ENCODE measurements around the gene HES1. TPM values are rescaled to one million over a fixed set of nuclear protein-coding genes. Genes with fewer than 3 reads are reported as not detected.

The HES1 gene
- total RNA-seq, 2 experiments from 2014 or later, result 0.28 to 0.35 TPM

DNA sequence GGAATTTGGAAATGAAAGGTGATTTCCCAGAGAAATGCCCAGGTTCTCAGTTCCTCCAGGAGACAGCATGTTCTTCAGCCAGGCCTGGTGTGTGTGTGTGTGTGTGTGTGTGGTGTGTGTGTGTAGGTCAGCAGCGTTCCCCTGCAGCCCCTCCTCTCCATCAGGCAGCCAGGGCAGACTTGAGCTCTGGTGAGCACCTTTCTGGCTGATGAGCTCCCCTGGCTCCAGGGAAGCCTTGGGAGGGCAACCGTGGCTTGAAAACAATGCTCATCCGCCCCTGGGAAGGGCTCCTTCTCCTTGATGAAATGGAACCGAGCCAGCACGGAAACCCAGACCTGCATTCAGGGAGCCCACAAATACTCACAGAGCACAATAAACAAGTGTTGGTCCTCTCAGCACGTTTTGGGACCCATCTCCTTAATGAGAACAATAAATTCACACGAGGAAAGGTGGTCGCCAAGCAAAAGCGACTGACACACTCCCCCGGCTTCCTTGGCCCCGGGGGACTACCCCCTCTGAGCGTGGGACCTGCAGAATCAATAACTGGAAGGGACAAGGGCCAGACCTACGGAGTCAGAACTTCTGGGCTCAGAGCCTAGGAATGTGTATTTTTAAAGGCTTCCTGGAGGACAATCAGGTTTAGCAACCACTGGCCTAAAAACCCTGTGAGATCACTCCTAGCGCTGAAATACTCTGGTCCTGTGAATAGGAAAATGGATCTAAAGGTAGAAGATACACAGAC, 38.6 kb upstream of the HES1 start:
- CTCF ChIA-PET, result no interaction called here
- peaks cover 26% of the 10 kb centered on the region for H3K27me3 Mint-ChIP-seq
- H3K36me3 Mint-ChIP-seq, result no peaks in the 10 kb centered on the region
- no peak overlapping the region for H3K4me3 Mint-ChIP-seq
- no peaks in the 10 kb centered on the region for H3K9me3 Mint-ChIP-seq (ENCODE audit: low read depth)
- H3K27ac Mint-ChIP-seq, result no peak overlapping the region
- ATAC-seq (no peak), DNase-seq (no peak)
- H3K4me1 Mint-ChIP-seq, result peaks cover 10% of the 10 kb centered on the region

DNA sequence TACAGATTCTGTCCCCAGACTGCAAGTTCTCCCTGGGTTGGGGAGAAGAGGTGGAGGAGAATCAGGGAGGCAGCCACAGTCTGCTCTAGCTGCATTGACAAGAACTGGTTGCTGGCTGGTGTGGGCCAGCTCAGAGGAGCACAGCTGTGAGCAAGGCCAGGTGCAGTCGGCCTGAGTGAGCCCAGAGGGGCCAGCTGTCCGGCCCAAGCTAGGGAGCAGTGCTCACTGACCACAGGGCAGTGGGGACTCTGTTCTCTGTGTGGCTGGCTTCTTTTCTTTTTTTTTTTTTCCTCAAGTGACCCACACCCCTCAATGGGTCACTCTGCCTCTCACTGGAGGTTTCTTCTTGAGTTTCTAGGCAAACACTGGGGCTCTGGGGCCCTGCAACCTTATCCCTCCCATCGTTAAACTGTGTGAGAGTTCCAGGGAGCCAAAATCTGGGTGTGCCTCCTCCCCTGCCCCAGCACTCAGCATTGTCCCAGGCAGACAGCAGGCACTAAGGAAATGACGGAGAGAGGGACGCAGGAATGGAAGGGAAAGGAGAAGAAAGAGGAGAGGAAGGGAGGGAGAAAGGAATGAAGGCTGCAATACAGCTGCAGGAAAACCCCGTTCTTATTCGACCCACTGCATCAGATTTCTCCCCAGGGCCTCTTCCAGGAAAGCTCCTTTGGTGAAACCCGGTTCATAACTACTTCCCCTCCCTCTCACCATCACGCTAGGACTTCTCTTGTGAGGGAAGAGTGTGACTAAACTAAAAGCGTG, 37.7 kb upstream of the HES1 start:
- H3K27me3 Mint-ChIP-seq, result peaks cover 31% of the 10 kb centered on the region
- CTCF ChIA-PET, result no interaction called here
- H3K27ac Mint-ChIP-seq, result no peak overlapping the region
- no peaks in the 10 kb centered on the region for H3K9me3 Mint-ChIP-seq (ENCODE audit: low read depth)
- no peak for DNase-seq
- peaks cover 11% of the 10 kb centered on the region for H3K4me1 Mint-ChIP-seq
- H3K4me3 Mint-ChIP-seq, result no peak overlapping the region
- ATAC-seq, result no peak
- no peaks in the 10 kb centered on the region for H3K36me3 Mint-ChIP-seq

DNA sequence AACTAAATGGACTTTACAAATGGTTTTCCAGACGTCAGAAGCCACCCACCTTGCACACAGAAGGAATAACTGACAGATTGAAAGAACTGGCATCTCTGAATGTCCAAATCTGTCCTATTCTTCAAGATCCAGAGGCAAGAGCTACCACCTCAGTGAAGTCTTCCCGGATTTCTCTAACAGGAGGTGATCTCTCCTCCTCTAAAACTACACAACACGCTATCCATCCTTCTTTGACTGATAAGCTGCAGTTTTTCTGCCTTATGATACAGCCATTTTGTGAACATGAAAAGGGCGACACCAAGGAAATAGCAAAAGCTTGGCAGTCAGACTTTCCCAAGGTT, 37.1 kb upstream of the HES1 start:
- H3K4me3 Mint-ChIP-seq, result no peak overlapping the region
- no peak overlapping the region for H3K27ac Mint-ChIP-seq
- DNase-seq (no peak), ATAC-seq (no peak)
- H3K9me3 Mint-ChIP-seq (ENCODE audit: low read depth), result no peaks in the 10 kb centered on the region
- H3K36me3 Mint-ChIP-seq, result no peaks in the 10 kb centered on the region
- H3K4me1 Mint-ChIP-seq, result peaks cover 14% of the 10 kb centered on the region
- H3K27me3 Mint-ChIP-seq, result peaks cover 34% of the 10 kb centered on the region
- CTCF ChIA-PET, result no interaction called here

DNA sequence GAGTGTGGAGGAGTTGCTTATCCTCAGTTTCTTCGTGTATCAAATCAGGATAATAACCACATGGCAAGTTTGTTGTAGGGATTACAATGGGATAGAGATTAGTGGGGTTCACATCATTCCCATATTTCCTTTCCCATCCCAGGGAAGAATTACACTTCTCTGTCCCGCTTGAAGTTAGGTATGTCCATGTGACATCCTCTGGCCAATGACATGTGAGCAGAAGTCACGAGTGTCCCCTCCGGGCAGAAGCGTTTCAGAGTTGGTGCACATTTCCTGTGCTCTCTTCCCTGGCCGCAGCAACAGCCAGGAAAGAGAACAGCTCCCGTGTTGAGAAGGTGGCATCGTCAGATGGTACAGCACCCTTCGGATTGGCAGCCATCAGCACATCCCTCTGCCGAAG, 36.7 kb upstream of the HES1 start:
- Mint-ChIP-seq H3K9me3 (ENCODE audit: low read depth) (no peaks in the 10 kb centered on the region), H3K4me3 (no peak overlapping the region), H3K27ac (no peak overlapping the region), H3K4me1 (peaks cover 14% of the 10 kb centered on the region), H3K36me3 (no peaks in the 10 kb centered on the region), H3K27me3 (peaks cover 36% of the 10 kb centered on the region)
- ATAC-seq (no peak), DNase-seq (no peak)
- CTCF ChIA-PET, result interaction anchor here (1.7 kb wide), 1 partner anchor 12 kb away, joined by 4 read pairs; no protein-coding TSS in a partner anchor

DNA sequence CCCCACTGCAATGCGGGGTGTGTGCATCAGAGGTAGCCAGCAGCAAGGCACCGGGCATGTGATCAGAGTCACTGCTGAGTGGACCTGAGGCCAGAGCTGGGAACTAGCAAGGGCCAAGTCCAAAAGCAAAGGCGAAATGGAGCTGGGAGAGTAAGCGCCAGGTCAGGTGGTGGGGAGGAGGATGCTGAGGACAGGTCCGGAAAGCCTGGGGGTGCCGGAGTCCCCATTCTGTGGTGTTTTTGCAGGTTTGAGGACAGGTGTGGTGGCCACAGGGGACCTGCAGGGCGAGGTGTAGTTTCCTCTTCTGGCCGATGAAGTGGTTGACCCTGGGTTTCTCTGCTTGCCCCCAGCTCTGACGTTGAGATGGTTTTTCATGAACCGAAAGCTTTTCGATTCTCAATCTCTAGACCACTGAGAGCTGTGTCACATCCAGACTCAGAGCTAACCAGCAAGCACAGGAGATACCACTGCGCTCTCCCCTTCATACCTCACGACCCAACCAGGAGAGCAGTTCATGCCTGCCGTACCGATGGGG, 35.0 kb upstream of the HES1 start:
- H3K36me3 Mint-ChIP-seq, result no peaks in the 10 kb centered on the region
- H3K4me1 Mint-ChIP-seq, result peaks cover 11% of the 10 kb centered on the region
- no peak overlapping the region for H3K27ac Mint-ChIP-seq
- ATAC-seq, result no peak
- no peaks in the 10 kb centered on the region for H3K9me3 Mint-ChIP-seq (ENCODE audit: low read depth)
- peaks cover 47% of the 10 kb centered on the region for H3K27me3 Mint-ChIP-seq
- CTCF ChIA-PET, result interaction anchor here (1.7 kb wide), 1 partner anchor 11 kb away, joined by 4 read pairs; no protein-coding TSS in a partner anchor
- no peak for DNase-seq
- no peak overlapping the region for H3K4me3 Mint-ChIP-seq

DNA sequence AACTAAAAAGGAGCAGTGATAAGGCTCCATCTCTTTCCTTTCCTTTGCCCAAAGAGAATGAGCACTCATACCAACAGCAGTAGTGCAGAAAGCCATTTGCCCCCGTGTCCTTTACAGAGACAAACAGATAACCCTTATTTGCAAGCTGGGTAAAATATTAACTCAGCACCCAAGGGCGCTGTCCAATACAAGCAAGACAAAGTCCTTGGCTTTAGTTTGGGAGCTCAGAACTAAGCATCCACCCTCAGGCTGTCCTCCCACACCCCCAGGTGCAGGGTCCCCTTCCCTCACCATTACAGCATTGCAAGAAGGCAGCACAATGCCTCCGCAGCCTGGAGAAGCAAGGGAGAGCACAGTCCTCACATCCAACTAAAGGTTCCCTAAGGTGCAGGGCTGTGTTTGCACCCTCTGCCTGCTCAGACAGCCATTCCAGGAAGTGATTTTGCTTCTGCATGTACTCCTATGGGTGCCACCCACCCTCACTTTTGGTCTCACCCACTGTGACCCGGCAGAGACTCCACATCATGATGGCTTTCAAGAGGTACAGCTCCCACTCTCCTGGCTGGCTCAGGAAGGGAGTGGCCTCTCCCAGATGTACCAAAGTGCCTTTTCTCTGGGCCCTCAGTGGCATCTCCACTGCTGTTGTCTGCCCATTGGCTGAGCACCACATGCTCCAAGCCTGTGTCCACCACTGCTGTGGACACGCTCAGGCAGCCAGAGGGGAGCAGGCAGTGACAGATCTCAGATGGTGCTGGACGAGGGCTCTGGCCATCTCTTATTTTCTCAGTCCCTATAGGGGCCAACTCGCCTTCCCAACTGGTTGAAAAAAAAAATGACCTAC, 34.1 kb upstream of the HES1 start:
- CTCF ChIA-PET, result no interaction called here
- H3K9me3 Mint-ChIP-seq (ENCODE audit: low read depth), result no peaks in the 10 kb centered on the region
- H3K4me3 Mint-ChIP-seq, result no peak overlapping the region
- peaks cover 55% of the 10 kb centered on the region for H3K27me3 Mint-ChIP-seq
- DNase-seq (no peak), ATAC-seq (no peak)
- H3K27ac Mint-ChIP-seq, result no peak overlapping the region
- peaks cover 11% of the 10 kb centered on the region for H3K4me1 Mint-ChIP-seq
- no peaks in the 10 kb centered on the region for H3K36me3 Mint-ChIP-seq

DNA sequence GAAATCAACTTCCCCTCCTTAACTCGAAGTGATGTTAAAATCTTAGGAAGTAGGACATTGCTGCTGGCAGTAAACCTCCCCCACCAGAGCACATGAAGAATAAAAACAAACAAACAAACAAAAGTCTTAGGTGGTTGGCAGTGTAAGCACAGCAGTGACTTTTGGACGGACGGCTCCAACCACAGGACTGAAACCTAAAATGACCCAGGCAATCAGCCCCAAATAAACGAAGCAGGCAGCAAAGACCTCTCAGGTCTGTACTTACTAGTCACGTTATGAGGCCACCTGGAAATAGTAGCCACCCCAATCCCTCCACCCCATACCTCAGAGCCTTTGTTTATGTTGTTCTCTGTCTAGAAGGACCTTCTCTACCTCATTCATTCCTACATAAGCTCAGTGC, 33.5 kb upstream of the HES1 start:
- CTCF ChIA-PET, result no interaction called here
- Mint-ChIP-seq H3K36me3 (no peaks in the 10 kb centered on the region), H3K27ac (no peak overlapping the region), H3K27me3 (peaks cover 57% of the 10 kb centered on the region), H3K4me1 (peaks cover 11% of the 10 kb centered on the region), H3K9me3 (ENCODE audit: low read depth) (no peaks in the 10 kb centered on the region), H3K4me3 (no peak overlapping the region)
- no peak for DNase-seq
- ATAC-seq, result no peak

DNA sequence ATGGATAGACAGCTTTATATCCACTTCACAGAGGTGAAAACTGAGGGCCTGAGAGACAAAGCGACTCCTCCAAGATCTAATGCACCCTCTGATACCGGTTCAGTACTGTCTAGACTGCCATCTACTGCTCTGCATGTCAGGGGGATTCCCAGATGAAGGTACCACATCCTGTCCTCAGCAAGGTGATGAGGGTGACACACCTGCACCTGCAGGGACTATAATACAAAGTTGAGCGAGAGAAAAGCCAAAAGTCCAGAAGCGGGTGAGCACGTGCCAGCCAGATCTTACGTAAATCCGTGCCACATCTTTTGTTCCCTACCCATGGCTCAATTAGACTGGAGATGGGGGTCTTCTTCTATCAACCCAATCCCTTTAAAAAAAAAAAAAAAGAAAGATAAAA, 32.4 kb upstream of the HES1 start:
- peaks cover 62% of the 10 kb centered on the region for H3K27me3 Mint-ChIP-seq
- no peak for DNase-seq

DNA sequence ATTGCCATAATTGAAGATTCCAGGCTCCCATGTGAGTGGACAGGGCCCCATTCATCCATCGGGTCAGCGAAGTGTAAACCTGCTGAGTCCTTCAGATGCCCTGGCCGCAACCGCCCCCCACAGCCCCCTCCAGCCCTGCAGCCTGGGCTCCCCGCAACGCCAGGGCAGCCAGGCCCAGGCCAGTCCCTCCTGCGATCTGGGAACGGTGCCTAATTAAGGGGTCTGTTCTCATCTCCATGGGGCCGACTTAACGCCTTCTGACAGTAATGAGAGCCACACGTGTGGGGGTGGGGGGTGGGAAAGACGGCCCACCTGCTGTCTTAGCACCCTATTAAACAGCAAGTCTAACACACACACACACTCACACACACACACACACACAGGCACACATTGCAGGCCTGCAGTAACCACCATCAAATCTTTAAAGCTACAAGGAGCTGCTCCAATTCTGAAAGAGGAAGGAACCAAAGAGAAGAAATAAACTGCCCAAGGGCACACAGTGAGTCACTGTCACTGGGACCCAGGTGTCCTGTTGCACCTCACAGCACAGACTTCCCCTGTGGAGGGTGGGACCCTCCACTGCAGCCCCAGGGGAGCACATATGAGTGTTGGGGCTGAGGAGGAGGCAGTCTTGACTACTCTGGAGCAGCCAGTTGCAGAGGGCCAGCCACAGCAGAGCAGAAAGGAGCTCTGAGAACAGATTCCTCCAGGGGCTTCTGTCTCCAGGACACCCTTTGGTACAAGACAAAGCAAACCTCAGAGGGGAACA, 31.8 kb upstream of the HES1 start:
- Mint-ChIP-seq H3K9me3 (ENCODE audit: low read depth) (no peaks in the 10 kb centered on the region), H3K4me3 (no peak overlapping the region), H3K4me1 (peaks cover 3% of the 10 kb centered on the region), H3K27ac (no peak overlapping the region), H3K36me3 (no peaks in the 10 kb centered on the region), H3K27me3 (peaks cover 63% of the 10 kb centered on the region)
- CTCF ChIA-PET, result no interaction called here
- DNase-seq, result no peak
- ATAC-seq, result no peak

More for the DNA sequence above, 32.4 kb upstream of the HES1 start:
- no peaks in the 10 kb centered on the region for H3K36me3 Mint-ChIP-seq
- CTCF ChIA-PET, result no interaction called here
- no peak for ATAC-seq
- no peak overlapping the region for H3K27ac Mint-ChIP-seq
- peaks cover 9% of the 10 kb centered on the region for H3K4me1 Mint-ChIP-seq
- no peak overlapping the region for H3K4me3 Mint-ChIP-seq
- H3K9me3 Mint-ChIP-seq (ENCODE audit: low read depth), result no peaks in the 10 kb centered on the region

DNA sequence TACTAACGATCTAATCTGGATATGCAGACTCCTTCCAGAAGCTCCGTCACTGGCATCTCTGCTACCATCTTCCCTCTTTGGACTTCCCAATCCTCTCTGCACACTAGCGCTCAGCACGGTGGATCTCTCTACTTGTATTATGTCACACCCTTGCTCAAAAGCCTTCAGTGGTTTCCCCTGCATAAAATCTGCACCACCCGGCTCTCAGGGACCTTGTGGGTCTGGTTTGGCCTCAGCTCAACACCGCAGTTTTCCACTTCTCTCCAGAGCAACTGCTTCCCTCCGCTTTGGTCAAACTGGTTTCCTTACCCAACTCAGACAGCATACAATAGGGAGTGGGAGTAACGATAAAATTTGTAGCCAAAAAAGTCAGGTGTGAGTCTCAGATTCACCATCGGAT, 30.7 kb upstream of the HES1 start:
- no peak overlapping the region for H3K4me3 Mint-ChIP-seq
- H3K27me3 Mint-ChIP-seq, result peaks cover 60% of the 10 kb centered on the region
- CTCF ChIA-PET, result no interaction called here
- H3K27ac Mint-ChIP-seq, result no peak overlapping the region
- no peaks in the 10 kb centered on the region for H3K9me3 Mint-ChIP-seq (ENCODE audit: low read depth)
- ATAC-seq (no peak), DNase-seq (no peak)
- peaks cover 3% of the 10 kb centered on the region for H3K4me1 Mint-ChIP-seq
- H3K36me3 Mint-ChIP-seq, result no peaks in the 10 kb centered on the region

DNA sequence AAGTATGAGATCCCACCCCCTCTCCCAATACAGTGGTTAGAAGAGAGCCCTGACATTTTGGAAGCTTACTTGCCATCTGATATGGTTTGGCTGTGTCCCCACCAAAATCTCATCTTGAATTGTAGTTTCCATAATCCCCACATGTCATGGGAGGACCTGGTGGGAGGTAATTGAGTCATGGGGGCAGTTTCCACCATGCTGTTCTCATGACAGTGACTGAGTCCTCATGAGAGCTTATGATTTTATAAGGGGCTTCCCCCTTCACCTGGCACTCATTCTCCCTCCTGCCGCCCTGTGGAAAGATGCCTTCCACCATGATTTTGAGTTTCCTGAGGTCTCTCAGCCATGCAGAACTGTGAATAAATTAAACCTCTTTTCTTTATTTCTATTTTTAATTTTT, 28.8 kb upstream of the HES1 start:
- DNase-seq (no peak), ATAC-seq (no peak)
- Mint-ChIP-seq H3K27me3 (peaks cover 53% of the 10 kb centered on the region), H3K27ac (no peak overlapping the region), H3K36me3 (no peaks in the 10 kb centered on the region), H3K9me3 (ENCODE audit: low read depth) (no peaks in the 10 kb centered on the region), H3K4me1 (peaks cover 3% of the 10 kb centered on the region), H3K4me3 (no peak overlapping the region)
- CTCF ChIA-PET, result no interaction called here

DNA sequence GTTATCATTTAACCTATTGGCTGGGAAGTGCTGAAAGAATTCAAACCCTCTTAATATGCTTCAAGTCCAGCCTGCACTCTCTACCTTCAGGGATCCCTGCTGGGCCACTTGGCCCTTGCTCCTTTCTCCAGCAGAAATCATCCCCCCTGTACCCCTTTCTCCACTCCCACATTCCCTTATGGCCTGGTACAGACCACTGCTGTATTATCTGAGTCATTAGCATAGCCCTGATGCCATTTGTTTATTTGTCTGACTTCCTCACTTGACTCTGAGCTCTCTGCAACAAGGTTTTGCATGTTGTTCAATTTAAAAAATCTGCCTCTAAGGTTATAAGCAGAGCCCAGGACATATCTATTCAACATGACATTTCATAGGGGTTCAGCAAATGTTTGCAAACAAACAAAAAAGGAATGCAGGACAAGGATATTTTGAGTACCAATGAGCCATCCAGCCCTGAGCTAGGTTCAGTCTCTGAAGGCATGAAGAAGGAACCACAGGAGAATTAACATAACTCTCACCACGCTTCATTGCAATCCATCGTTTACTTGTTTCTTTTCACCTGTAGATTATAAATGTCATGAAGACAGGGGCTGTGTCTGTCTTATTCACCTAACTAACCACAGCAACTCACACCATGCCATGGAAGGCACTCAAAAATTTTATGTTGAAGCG, 26.6 kb upstream of the HES1 start:
- CTCF ChIA-PET, result no interaction called here

More for the DNA sequence above, 26.6 kb upstream of the HES1 start:
- H3K27ac Mint-ChIP-seq, result no peak overlapping the region
- H3K27me3 Mint-ChIP-seq, result peaks cover 47% of the 10 kb centered on the region
- DNase-seq, result no peak
- no peak overlapping the region for H3K4me3 Mint-ChIP-seq
- H3K9me3 Mint-ChIP-seq (ENCODE audit: low read depth), result no peaks in the 10 kb centered on the region
- no peaks in the 10 kb centered on the region for H3K36me3 Mint-ChIP-seq
- no peaks in the 10 kb centered on the region for H3K4me1 Mint-ChIP-seq
- ATAC-seq, result no peak
